Ishikawa (cell line): ENCODE data around the gene ATP2A2.

Source experiments
- CEBPB ChIP-seq: IDR thresholded peaks from 2 replicates; pipeline ENCODE4 v1.6.1; 2012
- CREB1 ChIP-seq: IDR thresholded peaks from 2 replicates; pipeline ENCODE4 v1.6.1; 2012; ENCODE audit warnings: low read depth
- EGR1 ChIP-seq: IDR thresholded peaks from 2 replicates; pipeline ENCODE4 v1.6.1; 2012
- EP300 ChIP-seq: IDR thresholded peaks from 2 replicates; pipeline ENCODE4 v1.6.1; 2012; ENCODE audit warnings: borderline replicate concordance
- FOXM1 ChIP-seq: IDR thresholded peaks from 2 replicates; pipeline ENCODE4 v1.6.1; 2012; ENCODE audit warnings: low read depth, borderline replicate concordance
- NFIC ChIP-seq: IDR thresholded peaks from 2 replicates; pipeline ENCODE4 v1.6.1; 2012
- RAD21 ChIP-seq: IDR thresholded peaks from 2 replicates; pipeline ENCODE4 v1.6.1; 2012; ENCODE audit warnings: low read depth
- REST ChIP-seq: IDR thresholded peaks from 2 replicates; pipeline ENCODE4 v1.6.1; 2012; ENCODE audit warnings: low read depth, mild to moderate bottlenecking
- TAF1 ChIP-seq: IDR thresholded peaks from 2 replicates; pipeline ENCODE4 v1.6.1; 2012; ENCODE audit warnings: low read depth, mild to moderate bottlenecking
- TCF12 ChIP-seq: IDR thresholded peaks from 2 replicates; pipeline ENCODE4 v1.6.1; 2012; ENCODE audit warnings: low read depth
- TEAD4 ChIP-seq: IDR thresholded peaks from 2 replicates; pipeline ENCODE4 v1.6.1; 2012
- YY1 ChIP-seq: IDR thresholded peaks from 2 replicates; pipeline ENCODE4 v1.6.1; 2012; ENCODE audit warnings: low read depth
- ZBTB7A ChIP-seq: IDR thresholded peaks from 2 replicates; pipeline ENCODE4 v1.6.1; 2012; ENCODE audit warnings: low read depth
- TF ChIP-seq, protein P1 (sequence below): IDR thresholded peaks from 2 replicates; pipeline ENCODE4 v1.6.1; 2012
- TF ChIP-seq, protein P2 (sequence below): IDR thresholded peaks from 2 replicates; pipeline ENCODE4 v1.6.1; 2012

ATP2A2 gene

DNA sequence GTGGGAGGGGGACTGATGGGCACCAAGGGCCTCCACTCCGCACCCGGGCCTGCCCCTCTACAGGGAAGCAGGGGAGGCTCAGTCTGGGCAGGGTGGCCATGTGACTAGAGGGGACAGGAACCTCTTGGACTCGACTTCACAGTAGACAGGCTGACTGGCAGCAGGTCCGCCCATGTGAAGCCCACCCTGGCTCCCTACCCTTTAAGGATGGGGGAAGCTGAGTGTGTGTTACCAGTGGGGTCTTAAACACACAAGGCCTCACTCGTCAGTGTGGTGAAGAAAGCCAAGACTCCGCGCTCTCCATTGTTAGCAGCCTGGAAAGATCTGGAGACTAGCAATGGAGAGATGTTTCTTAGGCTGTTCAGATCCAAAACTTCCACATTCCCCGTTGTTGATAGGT, 70.1 kb downstream of the ATP2A2 start:
- no peak for TF ChIP-seq FOXM1
- TF ChIP-seq TAF1: no peak
- no peak for TF ChIP-seq YY1
- TF ChIP-seq NFIC: no peak
- TF ChIP-seq EGR1: no peak
- TF ChIP-seq, protein P1, sequence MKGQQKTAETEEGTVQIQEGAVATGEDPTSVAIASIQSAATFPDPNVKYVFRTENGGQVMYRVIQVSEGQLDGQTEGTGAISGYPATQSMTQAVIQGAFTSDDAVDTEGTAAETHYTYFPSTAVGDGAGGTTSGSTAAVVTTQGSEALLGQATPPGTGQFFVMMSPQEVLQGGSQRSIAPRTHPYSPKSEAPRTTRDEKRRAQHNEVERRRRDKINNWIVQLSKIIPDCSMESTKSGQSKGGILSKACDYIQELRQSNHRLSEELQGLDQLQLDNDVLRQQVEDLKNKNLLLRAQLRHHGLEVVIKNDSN: no peak
- TF ChIP-seq CREB1: no peak
- TF ChIP-seq RAD21: no peak
- no peak for TF ChIP-seq TCF12
- TF ChIP-seq ZBTB7A: no peak
- TF ChIP-seq REST: no peak
- no peak for TF ChIP-seq EP300
- no peak for TF ChIP-seq CEBPB
- no peak for TF ChIP-seq TEAD4
- TF ChIP-seq, protein P2, sequence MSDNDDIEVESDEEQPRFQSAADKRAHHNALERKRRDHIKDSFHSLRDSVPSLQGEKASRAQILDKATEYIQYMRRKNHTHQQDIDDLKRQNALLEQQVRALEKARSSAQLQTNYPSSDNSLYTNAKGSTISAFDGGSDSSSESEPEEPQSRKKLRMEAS: no peak

DNA sequence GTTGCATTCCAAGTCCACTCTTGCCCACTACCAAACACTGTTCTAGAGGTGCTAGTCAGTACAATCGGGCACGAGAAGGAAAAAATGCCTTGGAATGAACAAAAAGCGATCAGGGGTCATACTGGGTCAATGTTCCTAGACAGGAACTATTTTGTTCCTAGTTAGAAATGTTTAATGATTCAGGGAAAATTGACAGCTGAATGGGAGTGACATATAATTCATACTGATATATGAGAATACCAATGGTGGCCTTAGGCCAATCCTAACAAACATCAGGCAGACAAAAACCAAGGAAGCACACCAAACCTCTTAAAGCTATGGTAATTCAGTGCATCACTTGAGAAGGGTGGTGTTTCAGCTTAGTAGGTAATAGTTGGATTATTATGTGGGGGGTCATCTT, 71.4 kb downstream of the ATP2A2 start:
- TF ChIP-seq NFIC (no peak), RAD21 (no peak), REST (no peak), TAF1 (no peak), YY1 (no peak), TEAD4 (no peak), CREB1 (no peak), TCF12 (no peak), EGR1 (no peak)
- TF ChIP-seq, protein P2: no peak
- TF ChIP-seq, protein P1: no peak

DNA sequence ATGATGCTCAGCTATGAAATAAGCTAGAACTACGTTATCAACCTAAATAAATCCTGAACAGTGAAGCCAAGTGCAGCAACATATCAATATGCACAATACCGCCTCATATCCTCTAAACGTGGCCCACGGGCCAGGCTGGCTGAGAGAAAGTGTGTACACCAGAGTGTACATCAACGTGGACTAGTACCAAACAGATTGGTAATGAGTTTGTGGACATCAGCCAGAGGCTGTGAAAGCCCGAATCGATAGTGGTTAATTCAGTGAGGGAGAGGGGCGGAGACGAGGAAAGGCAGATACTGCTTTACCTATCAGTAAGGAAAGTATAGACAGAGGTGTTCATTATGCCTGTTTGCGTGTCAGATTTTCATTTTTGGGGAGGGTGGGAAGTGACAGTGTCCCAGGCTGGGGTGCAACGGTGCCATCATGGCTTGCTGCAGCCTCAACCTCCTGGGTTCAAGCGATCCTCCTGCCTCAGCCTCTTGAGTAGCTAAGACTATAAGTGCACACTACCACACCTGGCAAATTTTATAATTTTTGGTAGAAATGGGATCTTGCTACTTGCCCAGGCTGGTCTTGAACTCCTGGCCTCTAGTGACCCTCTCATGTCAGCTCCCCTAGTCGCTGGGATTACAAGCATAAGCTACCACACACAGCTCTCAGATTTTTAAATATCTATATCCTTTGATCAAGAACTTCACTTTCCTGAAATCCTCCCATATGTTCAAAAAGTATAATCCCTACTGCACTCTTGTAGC, 72.3 kb downstream of the ATP2A2 start:
- TF ChIP-seq CREB1 (no peak), EGR1 (no peak), CEBPB (no peak), TEAD4 (no peak), RAD21 (no peak), REST (no peak), NFIC (no peak), TAF1 (no peak), YY1 (no peak), ZBTB7A (no peak), TCF12 (no peak), FOXM1 (no peak), EP300 (no peak)
- TF ChIP-seq, protein P2: no peak
- TF ChIP-seq, protein P1: no peak
